Stimulated activated CD4-positive, alpha-beta T cell treated with anti-CD3 and anti-CD28 coated beads, Interleukin-15, amount 100 ng/mL, for 1 hour (primary cell): ENCODE results near the gene ZNF625.
"Not testable (repeated sequence)": the region's sequence is repeated elsewhere in the genome, so short reads cannot be mapped to it uniquely, and the experiment has no call there.

Source experiments
- DNase-seq, 2 donors: peaks; one replicate each; pipeline ENCODE4 v3.0.0-alpha.2; 2020; ENCODE audit warnings: low read depth in 1 of 2, low spot score in 1 of 2

Gene ZNF625

GRCh38 chr19:12139269-12139668, 17.3 kb downstream of the ZNF625 start:
- no peak for DNase-seq

- DNase-seq = peak in 1 of 2 donors; percentile 2
These were observed 19.2 kb downstream of the ZNF625 start for GRCh38 chr19:12137221-12137940.

GRCh38 chr19:12133069-12133468, 23.5 kb downstream of the ZNF625 start:
- no peak for DNase-seq

- no peak for DNase-seq
These were observed 29.8 kb downstream of the ZNF625 start for GRCh38 chr19:12126707-12127106.

GRCh38 chr19:12117201-12117970, 39.1 kb downstream of the ZNF625 start:
- DNase-seq = no peak

- no peak for DNase-seq
These were observed 43.4 kb downstream of the ZNF625 start for GRCh38 chr19:12113121-12113520.

- DNase-seq = no peak
These were observed 43.8 kb downstream of the ZNF625 start for GRCh38 chr19:12112701-12113100.

GRCh38 chr19:12111943-12112637, 44.4 kb downstream of the ZNF625 start:
- no peak for DNase-seq

GRCh38 chr19:12111176-12111575, 45.4 kb downstream of the ZNF625 start:
- DNase-seq = no peak

- not testable (repeated sequence) for DNase-seq
These were observed 52.6 kb downstream of the ZNF625 start for GRCh38 chr19:12103909-12104308.

- no peak for DNase-seq
These were observed 58.5 kb downstream of the ZNF625 start for GRCh38 chr19:12098040-12098439.

- DNase-seq = no peak
These were observed 61.3 kb downstream of the ZNF625 start for GRCh38 chr19:12095111-12095790.
